ENCODE measurements around the gene MFF.
A peak's percentile ranks its signal among the peaks of the same experiment; 100 is the strongest.
"Not testable (repeated sequence)": the region's sequence is repeated elsewhere in the genome, so short reads cannot be mapped to it uniquely, and the experiment has no call there.

Gene MFF

GRCh38 chr2:227378371-227378782 lies 53.3 kb downstream of the MFF start:
- no peak for DNase-seq

- DNase-seq: no peak
Measured at GRCh38 chr2:227379095-227379494, 54.0 kb downstream of the MFF start, which contains the start of gene TM4SF20. Gene TM4SF20 (minus strand): TSS chr2:227379306. CDS start chr2:227379268, 38 bp downstream.

GRCh38 chr2:227382241-227382835 lies 57.3 kb downstream of the MFF start:
- not testable (repeated sequence) for DNase-seq

- no peak for DNase-seq
Measured at GRCh38 chr2:227383686-227384085, 58.6 kb downstream of the MFF start.

- no peak for DNase-seq
Measured at GRCh38 chr2:227386630-227387029, 61.6 kb downstream of the MFF start.

GRCh38 chr2:227387583-227387982 lies 62.5 kb downstream of the MFF start, which contains the start of gene SCYGR1:
Gene SCYGR1 (minus strand): TSS chr2:227387949. CDS start chr2:227387949, 0 bp downstream.
- not testable (repeated sequence) for DNase-seq

GRCh38 chr2:227388537-227389011 lies 63.5 kb downstream of the MFF start:
- DNase-seq: no peak

- DNase-seq: no peak
Measured at GRCh38 chr2:227389231-227389630, 64.2 kb downstream of the MFF start.

- DNase-seq: no peak
Measured at GRCh38 chr2:227389661-227390060, 64.6 kb downstream of the MFF start.

- DNase-seq: no peak
Measured at GRCh38 chr2:227390468-227391256, 65.6 kb downstream of the MFF start.

- no peak for DNase-seq
Measured at GRCh38 chr2:227394401-227394800, 69.3 kb downstream of the MFF start.

GRCh38 chr2:227395556-227395955 lies 70.5 kb downstream of the MFF start:
- DNase-seq: no peak

GRCh38 chr2:227397562-227397961 lies 72.5 kb downstream of the MFF start:
- DNase-seq: no peak

- DNase-seq: no peak
Measured at GRCh38 chr2:227398684-227399670, 73.9 kb downstream of the MFF start.

GRCh38 chr2:227401550-227401949 lies 76.5 kb downstream of the MFF start:
- DNase-seq: no peak

- DNase-seq: no peak
Measured at GRCh38 chr2:227402321-227402720, 77.3 kb downstream of the MFF start.

GRCh38 chr2:227402959-227403358 lies 77.9 kb downstream of the MFF start:
- DNase-seq: no peak

- peak; percentile 5 to 21 for DNase-seq
Measured at GRCh38 chr2:227404585-227405271, 79.7 kb downstream of the MFF start.

GRCh38 chr2:227406177-227407031 lies 81.4 kb downstream of the MFF start:
- peak; percentile 14 for DNase-seq
